ENCODE measurements around the gene SIRPA.

- TF ChIP-seq CTCF (optimal IDR thresholded peaks at IDR 0.05 in 1 of 3, IDR thresholded peaks at IDR 0.05 in 1 of 3, conservative IDR thresholded peaks at IDR 0.05 in 1 of 3; ENCODE audit: extremely low read depth in 1 of 3, insufficient read depth in 2 of 3, low read length in 3 of 3) (no peak), EZH2 (IDR thresholded peaks at IDR 0.05; ENCODE audit: low read length) (no peak)
These were observed 51.2 kb downstream of the SIRPA start for GRCh38 chr20:1946442-1946761.
